GM19238 (cell line): ENCODE results near the gene SGPL1.

Experiments used
- DNase-seq: peaks from one replicate; pipeline ENCODE4 v3.0.0; 2011; ENCODE audit warnings: low spot score; ENCODE audit not compliant: insufficient read length

The SGPL1 gene

DNA sequence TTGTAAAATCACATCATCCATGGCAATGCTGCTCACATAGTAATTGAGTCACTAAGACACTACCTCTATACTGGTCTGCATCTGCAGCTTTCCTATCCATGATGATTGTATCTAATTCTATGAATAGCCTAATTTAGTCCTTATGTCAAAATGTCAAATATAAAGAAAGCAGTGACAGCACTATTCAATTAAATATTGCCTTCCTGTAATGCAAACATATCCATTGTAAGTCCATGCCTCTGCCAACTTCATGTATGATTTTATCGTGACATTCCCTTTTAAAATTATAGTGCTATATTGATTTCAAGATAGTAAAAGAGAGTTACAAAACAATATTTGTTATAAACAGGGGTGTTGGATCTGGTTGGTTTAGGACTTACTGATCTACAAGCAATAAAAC is 4.8 kb upstream of the SGPL1 start:
- no peak for DNase-seq

DNA sequence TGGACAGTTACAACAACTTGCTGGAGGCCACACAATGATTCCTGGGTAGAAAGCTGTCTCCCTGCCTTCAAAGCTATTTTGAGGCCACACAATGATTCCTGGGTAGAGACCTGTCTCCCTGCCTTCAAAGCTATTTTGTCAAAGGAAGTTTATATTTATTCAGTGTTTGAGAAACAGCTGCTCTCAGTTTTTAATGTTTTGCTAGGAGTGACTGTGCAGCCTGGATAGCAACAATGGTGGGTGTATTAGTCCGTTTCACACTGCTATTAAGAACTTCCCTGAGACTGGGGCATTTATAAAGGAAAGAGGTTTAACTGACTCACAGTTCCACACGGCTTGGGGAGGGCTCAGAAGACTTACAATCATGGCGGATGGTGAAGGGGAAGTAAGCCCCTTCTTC is 3.9 kb upstream of the SGPL1 start:
- DNase-seq, result no peak

GRCh38 chr10:70812814-70813213 is 2.9 kb upstream of the SGPL1 start:
- DNase-seq, result no peak

DNA sequence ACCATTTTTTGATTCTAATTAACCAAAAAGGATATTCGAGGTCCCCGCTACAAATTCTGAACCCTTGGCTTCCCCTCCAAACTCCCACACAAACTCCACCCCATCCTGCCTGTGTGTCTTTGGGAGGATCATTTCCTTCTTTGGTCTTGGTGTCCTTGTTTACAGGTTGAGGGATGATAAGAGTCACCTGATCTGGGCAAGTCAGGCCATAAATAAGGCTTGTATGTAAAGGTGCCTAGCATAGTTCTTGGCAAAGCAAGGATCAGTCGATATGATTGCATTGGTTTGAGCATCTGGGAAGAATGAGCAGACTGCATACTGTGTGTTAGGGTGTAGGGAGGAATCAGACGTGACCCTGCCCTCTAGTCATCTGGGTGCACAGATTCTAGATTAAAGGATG is 1.6 kb upstream of the SGPL1 start:
- no peak for DNase-seq

DNA sequence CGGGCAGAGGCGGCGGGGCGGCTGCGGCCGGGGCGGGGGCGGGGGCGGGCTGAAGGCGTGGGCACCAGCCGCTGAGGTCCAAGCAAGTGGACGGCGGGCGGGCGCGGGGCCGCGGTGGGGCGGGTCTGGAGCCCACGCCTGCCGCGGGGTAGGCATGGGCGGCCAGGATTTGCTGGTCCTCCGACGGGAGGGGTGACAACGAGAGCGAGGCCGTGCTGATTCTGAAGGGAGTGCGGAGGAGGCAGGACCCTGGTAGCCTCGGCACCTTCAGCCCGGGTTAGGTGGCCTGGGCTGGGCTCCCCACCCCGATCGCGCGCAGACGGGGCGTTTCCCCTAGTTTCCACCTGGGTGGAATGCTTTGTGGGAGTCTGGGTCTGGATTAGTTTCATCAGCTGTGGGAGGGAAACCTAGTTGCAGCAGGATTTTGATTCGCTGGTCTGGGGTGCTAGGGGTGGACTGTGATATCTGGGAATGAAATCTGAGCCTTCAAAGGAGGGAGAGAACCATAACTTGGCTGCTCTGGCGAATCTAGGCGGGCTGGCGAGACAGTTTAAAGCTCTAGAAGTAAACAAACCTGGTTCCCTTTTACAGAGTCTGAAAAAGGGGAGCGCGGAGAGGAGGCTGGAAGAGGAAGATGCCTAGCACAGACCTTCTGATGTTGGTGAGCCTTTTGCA is 609 bp downstream of the SGPL1 start:
- peak; percentile 55 for DNase-seq

GRCh38 chr10:70820976-70821750 is 5.4 kb downstream of the SGPL1 start:
- DNase-seq, result no peak

DNA sequence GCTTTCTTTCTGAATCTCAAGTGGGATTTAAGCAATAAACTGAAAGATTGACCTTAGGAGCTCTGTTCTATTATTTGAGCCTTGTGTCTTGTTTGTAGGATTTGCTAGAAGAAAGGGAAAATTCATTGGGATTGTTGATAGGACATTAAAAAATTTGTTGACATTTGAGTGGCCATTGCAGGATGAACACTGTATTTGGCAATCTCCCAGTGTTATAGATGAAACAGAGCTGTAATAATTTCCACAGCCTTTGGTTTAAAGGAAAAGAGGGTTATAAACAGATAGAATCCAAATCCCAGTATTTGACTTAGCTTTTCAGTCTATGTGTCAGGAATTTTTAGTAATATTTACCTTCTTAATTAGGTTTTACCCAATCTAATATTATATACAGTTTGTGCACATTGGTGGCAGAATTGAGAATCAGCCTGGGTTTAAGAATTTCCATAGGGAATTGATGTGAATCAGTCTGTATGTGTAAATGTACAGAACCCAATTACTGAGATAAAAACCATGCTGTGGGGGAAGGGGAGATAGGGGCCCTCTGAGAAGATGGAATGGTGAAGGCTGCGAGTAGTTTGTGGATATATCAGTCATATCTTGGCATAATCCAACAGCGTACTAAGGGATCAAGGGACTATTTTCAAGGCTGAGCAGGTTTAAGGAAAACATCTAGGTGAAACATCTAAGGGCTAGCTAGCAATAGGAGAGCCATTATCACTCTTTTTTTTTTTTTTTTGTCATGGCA is 6.5 kb downstream of the SGPL1 start:
- no peak for DNase-seq

DNA sequence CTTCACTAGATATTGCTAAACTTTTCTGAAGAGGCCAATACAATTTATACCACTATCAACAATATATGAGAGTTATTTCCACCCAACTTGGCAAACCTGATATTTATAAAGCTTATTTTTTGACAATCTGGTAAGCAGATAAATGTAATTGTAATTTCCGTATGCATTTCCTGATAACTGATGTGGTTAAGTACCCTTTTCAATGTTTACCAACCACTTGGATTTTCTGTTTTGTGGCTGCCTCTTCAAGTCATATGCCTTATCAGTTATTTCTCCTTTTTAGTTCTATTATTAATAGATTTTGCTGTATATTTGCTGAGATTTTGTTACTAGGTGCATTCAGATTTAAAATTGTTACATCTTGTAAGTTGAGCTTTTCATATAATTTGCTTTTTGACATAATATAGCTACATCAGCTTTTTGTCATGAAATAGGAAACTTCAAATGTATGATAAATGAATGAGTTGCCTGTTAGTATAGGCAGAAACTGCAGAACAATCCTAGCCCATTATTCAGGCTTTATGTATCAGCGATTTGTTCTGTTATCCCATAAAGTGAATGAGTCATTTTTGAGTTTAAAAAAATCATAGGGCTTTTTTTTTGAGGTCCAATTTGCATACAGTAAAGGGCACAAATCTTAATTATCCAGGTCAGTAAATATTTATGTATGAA is 11.5 kb downstream of the SGPL1 start:
- no peak for DNase-seq

- DNase-seq, result no peak
Observed at GRCh38 chr10:70828923-70829322, 13.2 kb downstream of the SGPL1 start.

DNA sequence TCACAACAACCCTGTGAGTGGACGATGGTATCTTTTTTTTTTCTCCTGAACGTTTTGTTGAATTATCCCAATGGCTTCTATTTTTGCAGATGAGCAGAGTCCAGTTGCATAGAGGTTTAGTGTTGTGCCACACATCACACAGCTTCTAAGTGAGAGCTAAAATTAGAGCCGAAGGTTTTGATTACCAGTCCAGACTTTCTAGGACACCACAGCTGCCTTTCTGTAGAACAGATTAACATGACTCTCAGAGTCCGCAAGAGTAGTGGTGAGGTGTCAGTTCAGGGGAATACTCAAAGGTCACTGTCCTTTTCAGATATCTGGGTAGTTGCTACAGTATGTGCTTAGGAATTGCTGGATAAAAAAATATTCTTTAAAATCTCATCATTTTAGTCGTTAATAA is 13.8 kb downstream of the SGPL1 start:
- DNase-seq, result no peak

DNA sequence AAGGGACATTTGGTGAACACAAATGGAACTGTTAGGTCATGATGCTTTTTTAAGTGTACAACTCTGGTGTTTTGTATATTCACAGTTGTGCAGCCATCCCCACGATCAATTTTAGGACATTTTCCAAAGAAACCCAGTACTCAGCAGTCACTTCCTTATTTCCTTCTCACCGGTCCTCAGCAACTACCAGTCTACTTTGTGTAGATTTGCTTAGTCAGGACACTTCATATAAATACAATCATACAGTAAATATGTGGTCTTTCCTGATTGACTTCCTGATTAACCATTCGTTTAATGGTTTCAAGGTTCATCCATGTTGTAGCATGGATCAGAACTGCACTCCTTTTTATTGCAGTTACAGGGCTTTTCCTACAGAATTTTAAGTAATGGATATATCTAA is 14.4 kb downstream of the SGPL1 start:
- no peak for DNase-seq

- DNase-seq, result no peak
Observed at GRCh38 chr10:70832221-70832620, 16.5 kb downstream of the SGPL1 start.

GRCh38 chr10:70832852-70833528 is 17.2 kb downstream of the SGPL1 start:
- no peak for DNase-seq

DNA sequence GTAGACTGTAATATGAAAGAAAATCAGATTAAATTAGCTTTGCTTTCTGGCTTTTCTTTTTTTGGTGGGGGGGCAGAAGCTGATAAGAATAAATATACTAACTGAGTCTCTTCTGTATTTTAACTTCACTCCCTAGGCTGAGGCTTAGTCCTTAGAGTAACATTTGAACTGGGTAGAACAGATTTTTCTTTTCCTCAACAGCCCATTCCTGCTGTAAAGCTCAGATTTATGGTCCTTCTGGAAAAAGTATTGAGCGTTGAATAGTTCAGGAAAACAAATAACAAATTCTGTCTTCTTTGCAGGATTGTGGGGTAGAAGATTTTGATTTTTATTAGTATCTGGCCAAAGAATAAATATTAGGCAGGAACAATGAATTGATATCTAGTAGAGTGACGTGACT is 17.9 kb downstream of the SGPL1 start:
- no peak for DNase-seq

GRCh38 chr10:70834021-70834420 is 18.3 kb downstream of the SGPL1 start:
- DNase-seq, result no peak

- DNase-seq, result no peak
Observed at GRCh38 chr10:70834441-70835151, 18.8 kb downstream of the SGPL1 start.

DNA sequence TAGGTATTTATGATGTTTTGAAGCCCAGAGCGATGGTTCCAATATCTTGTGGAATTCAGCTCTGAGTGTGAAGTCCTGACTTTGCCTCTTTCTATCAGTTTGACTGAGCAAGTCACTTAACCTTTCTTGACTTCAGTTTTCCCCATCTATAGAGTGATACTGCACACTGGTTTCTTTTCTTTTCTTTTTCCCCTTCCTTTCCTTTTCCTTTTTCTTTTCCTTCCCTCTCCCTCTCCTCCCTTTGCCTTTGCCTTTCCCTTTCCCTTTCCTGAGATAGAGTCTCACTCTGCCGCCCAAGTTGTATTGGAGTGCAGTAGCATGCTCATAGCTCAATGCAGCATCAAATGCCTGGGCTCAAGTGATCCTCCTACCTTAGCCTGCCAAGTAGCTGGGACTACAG is 20.6 kb downstream of the SGPL1 start:
- no peak for DNase-seq

DNA sequence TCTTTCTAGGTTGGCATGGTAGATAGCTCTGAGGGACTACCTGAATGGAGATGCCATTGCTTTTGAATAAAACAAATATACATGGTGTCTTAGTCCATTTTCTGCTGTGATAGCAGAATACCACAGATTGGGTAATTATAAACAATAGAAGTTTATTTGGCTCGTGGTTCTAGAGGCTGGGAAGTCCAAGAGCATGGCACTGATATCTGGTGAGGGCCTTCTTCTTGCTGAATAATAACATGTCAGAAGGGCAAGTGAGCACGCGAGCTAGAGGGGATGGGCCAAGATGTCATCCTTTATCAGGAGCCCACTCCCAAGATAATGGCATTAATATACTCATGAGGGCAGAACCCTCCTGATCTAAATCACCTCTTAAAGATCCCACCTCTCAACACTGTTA is 21.9 kb downstream of the SGPL1 start:
- no peak for DNase-seq

DNA sequence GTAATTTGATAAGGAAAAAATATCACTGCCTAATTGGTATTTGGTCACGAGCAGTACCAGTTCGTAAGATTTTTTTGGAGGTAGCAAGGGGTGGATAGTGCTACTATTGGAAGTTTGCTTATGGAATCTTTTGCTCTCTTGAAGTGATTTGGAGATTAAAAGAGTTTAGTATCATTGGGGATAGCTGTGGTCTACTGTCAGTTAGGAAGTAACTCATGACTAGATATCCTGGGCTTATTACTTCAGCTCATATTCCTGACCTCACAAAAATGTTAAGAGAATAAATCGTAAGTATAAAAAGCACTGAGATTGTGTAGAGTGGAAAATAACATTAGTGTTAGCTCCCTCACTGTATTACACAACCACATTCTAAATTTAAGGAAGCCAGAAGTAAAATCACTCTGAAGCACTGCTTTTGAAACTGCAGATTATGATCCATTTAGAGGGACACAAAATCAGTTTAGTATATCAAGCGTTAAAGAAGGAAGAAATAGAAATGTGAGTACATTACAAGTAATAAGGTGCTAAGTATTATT is 22.6 kb downstream of the SGPL1 start:
- DNase-seq, result no peak

DNA sequence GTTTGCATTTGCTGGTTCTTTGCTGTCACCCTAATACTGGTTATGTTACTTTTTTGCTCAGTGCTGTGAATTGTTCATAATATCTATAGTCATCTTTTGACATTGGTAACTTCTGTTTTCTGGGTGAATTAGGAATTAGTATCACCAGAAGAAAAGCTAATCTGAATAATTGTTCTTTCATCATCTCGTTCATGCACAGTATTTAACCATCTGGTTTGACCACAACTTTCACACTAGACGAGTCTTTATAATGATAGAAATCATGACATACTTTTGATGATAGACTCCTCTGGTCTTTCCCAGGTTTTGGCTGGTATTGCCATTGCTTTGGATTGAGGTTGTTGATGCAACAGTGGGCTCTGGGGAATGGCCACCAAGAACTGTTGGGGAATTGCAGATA is 25.1 kb downstream of the SGPL1 start:
- DNase-seq, result no peak
